GM18858 (cell line): ENCODE data around the gene TMEM170A.
"Not testable (repeated sequence)": the region's sequence is repeated elsewhere in the genome, so short reads cannot be mapped to it uniquely, and the experiment has no call there.

Source experiments
- ATAC-seq: cut with Tn5 transposase; IDR thresholded peaks from one replicate; pipeline ENCODE4 v1.9.1; 2021; ENCODE audit not compliant: unreplicated experiment

The TMEM170A gene

GRCh38 chr16:75464122-75464918 lies at the start of gene TMEM170A:
Gene TMEM170A, minus strand, starts transcription at chr16:75464689. Its CDS starts 89 bp downstream, at chr16:75464600.
- peak; percentile 86 for ATAC-seq

- no peak for ATAC-seq
Measured at GRCh38 chr16:75506574-75506973, 42.1 kb upstream of the TMEM170A start.

- ATAC-seq, result no peak
Measured at GRCh38 chr16:75506107-75506506, 41.6 kb upstream of the TMEM170A start.

- no peak for ATAC-seq
Measured at GRCh38 chr16:75503801-75504200, 39.3 kb upstream of the TMEM170A start.

GRCh38 chr16:75502916-75503605 lies 38.6 kb upstream of the TMEM170A start:
- ATAC-seq, result no peak

- not testable (repeated sequence) for ATAC-seq
Measured at GRCh38 chr16:75501820-75502219, 37.3 kb upstream of the TMEM170A start.

- no peak for ATAC-seq
Measured at GRCh38 chr16:75501359-75501758, 36.9 kb upstream of the TMEM170A start.

- ATAC-seq, result not testable (repeated sequence)
Measured at GRCh38 chr16:75498605-75499322, 34.3 kb upstream of the TMEM170A start.

- ATAC-seq, result no peak
Measured at GRCh38 chr16:75497558-75497957, 33.1 kb upstream of the TMEM170A start.

- ATAC-seq, result peak; percentile 61
Measured at GRCh38 chr16:75495076-75495674, 30.7 kb upstream of the TMEM170A start, which contains the start of gene CHST6. Gene CHST6, minus strand, starts transcription at chr16:75495441. Its CDS starts 15,613 bp downstream, at chr16:75479828.

DNA sequence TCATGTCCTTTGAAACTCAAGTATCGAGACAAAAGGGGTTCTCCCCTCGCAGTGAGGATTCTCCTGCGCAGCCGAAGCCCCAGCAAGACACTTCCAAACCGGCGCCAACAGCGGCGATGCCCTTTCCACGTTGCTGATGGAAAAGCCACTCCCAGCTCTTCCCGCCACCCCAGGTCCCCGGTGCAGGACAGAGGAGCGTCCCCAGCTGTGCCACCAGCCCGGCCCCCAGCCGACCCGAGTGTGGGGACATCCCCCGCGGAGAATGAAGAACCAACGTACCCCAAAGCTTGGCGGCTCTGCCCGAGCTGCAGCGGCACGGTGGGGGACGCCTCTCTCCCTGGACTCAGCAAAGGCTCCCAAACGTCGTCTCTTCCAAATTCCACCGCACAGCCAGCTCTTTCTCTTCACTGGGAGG lies 30.2 kb upstream of the TMEM170A start:
- ATAC-seq, result no peak

GRCh38 chr16:75494184-75494583 lies 29.7 kb upstream of the TMEM170A start:
- no peak for ATAC-seq

DNA sequence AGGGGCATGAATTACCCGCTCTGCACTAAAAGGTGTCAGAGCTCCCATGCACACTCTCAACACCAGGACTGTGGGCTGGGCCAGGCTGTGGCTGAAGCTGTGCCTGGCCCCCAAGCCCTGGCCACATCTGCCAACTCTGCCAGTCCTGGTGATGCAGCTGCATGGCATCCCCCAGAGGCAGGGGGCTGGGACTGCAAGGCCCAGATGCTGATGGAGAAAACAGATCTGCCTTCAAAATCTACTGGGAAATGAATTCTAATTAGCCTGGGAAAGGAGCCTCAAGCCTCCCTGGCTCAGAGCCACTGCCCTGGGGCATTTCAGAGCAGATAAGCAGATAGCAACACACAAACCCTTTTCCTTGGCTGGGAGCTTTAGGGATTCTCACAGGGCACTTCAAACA lies 27.4 kb upstream of the TMEM170A start:
- no peak for ATAC-seq

GRCh38 chr16:75488322-75488721 lies 23.8 kb upstream of the TMEM170A start:
- ATAC-seq, result no peak

DNA sequence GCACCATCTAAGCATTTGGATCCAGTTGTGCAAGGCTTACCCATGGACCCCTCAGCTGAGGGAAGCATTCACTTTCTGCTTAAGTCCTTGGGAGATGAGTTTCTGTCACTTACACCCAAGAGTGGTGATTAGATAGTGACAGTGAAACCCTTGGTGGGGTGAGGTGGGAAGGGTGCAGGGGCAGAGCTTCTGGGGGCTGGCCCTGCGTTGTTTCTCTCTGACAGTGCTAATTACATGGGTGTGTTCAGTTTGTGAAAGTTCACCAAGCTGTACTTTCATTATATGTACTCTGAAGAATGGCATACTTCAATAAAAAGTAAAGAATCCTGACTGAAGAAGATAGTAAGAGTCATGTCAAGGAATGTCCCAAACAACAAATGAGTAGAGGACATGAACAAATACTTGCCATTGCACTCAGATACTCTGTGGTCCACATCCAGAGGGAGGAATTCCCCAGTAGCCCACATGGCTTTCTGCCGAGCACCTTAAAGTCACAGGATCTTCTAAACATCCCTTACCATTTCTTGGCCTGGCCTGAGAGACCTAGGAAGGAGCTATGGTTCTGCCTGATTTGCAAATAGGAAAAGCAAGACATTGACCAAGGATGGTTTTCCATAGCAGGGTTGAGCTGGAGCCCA lies 22.3 kb upstream of the TMEM170A start:
- peak; percentile 60 for ATAC-seq

DNA sequence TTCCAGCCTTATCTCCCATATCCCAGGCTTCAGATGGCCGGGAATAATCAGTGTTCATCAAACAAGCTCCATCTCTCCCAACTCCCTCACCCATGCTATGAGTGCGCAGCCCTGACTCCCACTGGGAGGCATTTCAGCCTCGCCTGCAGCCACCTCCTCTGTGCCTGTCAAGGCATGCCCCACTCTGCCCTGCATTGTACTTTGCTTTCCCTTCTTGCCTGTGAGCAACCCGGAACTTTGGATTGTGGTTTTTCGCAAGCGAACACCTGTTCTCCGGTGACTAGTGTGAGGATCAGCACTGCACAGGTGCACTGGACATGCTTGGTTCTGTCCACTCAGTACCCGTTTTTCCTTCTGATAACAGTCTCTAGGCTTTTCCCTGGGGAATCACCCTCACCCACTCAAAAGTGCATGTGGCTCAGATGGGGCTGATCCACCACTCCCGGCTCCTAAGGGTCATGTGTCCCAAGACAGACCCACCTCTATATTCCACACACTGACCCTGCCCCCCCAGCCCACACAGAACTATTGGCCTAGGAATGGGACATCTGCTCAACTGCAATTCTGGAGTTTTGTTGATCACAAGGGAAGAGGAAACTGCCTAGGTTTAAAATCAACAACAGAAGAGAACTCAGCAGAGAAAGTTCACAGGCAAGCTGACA lies 21.7 kb upstream of the TMEM170A start:
- ATAC-seq, result no peak

DNA sequence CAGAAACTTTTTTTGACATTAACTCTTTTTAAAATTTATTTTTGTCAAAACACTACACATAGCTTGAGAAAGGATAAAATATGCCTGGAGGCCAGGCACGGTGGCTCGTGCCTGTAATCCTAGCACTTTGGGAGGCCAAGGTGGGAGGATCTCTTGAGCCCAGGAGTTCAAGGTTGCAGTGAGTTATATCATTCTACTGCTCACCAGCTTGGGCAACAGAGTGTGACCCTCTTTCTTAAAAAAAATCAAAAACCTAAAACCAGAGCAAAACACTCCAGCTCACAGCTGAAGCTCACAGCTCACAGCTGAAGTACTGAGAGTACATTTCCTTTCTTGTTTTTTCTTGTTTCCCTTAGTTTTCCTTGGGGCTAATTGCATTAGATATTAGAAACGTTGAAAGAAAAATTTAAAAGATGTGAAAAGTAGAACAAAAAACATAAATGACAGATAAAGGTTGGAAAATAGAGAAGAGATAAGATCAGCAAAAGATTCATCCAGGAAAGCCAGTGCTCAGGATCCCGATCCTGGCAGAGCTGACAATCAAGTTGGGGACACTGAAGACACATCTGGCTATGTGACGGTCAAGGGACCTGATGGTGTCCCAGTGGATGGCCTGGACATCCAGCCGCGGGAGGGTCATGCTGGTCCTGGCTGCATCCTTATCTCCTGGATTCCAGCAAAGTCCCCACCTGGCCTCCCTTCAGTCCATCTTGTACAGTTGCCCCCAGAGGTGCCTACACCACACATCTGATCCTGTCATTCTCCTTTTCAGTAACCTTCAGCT lies 20.9 kb upstream of the TMEM170A start:
- peak; percentile 29 for ATAC-seq

GRCh38 chr16:75483222-75483621 lies 18.7 kb upstream of the TMEM170A start:
- ATAC-seq, result no peak
